Subcutaneous abdominal adipose tissue (tissue), 5 donors: ENCODE measurements around the gene NEK6.

ENCODE experiments used
- H3K27ac ChIP-seq: one replicate; pipeline ENCODE4 v1.7.0; 2013; ENCODE audit warnings: low read depth, mild to moderate bottlenecking, inconsistent platforms, low read length, moderate library complexity
- H3K27me3 ChIP-seq, 5 donors: one replicate each; pipeline ENCODE4 v1.7.0; 2013; ENCODE audit warnings: low read length in 5 of 5, inconsistent platforms in 1 of 5; ENCODE audit not compliant: control insufficient read depth in 5 of 5, insufficient read depth in 4 of 5
- H3K36me3 ChIP-seq, 5 donors: one replicate each; pipeline ENCODE4 v1.7.0; 2013; ENCODE audit warnings: low read length in 5 of 5; ENCODE audit not compliant: control insufficient read depth in 5 of 5, insufficient read depth in 5 of 5
- H3K4me1 ChIP-seq, 5 donors: one replicate each; pipeline ENCODE4 v1.7.0; 2013; ENCODE audit warnings: low read length in 5 of 5, mild to moderate bottlenecking in 3 of 5, moderate library complexity in 1 of 5; ENCODE audit not compliant: control insufficient read depth in 5 of 5, insufficient read depth in 5 of 5
- H3K4me3 ChIP-seq, 5 donors: one replicate each; pipeline ENCODE4 v1.7.0; 2013; ENCODE audit warnings: low read length in 5 of 5, low read depth in 1 of 5
- H3K9ac ChIP-seq, 5 donors: one replicate each; pipeline ENCODE4 v1.7.0; 2013; ENCODE audit warnings: low read length in 5 of 5, mild to moderate bottlenecking in 4 of 5, moderate library complexity in 3 of 5
- H3K9me3 ChIP-seq, 5 donors: one replicate each; pipeline ENCODE4 v1.7.0; 2013; ENCODE audit warnings: low read length in 5 of 5; ENCODE audit not compliant: control insufficient read depth in 5 of 5
- donor health status: healthy.
- donor health status: healthy.
- donor health status: healthy.
- donor health status: healthy.
- donor health status: healthy.

The NEK6 gene

DNA sequence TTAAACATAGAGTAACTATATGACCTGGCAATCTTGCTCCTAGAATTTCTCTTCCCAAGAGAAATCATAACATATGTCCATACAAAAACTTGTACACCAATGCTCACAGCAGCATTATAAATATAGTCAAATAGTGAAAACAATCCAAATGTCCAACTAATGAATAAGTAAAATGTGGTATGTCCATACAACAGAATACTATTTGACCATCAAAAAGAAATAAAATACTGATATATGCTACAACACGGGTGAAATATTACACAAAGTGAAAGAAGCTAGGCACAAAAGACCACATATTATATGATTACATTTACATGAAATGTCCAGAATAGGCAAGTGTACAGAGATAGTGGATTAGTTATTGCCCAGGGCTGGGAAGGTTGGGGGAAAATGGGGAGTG, 116.1 kb downstream of the NEK6 start:
- no peak overlapping the region for H3K27ac ChIP-seq
- no peaks in the 10 kb centered on the region for H3K27me3 ChIP-seq
- H3K9ac ChIP-seq = no peak overlapping the region
- H3K9me3 ChIP-seq = no peaks in the 10 kb centered on the region
- H3K4me3 ChIP-seq = no peak overlapping the region
- peaks cover 0 to 8% (median 0%) of the 10 kb centered on the region in 5 donors for H3K36me3 ChIP-seq
- peaks cover 0 to 22% (median 9%) of the 10 kb centered on the region in 5 donors for H3K4me1 ChIP-seq

DNA sequence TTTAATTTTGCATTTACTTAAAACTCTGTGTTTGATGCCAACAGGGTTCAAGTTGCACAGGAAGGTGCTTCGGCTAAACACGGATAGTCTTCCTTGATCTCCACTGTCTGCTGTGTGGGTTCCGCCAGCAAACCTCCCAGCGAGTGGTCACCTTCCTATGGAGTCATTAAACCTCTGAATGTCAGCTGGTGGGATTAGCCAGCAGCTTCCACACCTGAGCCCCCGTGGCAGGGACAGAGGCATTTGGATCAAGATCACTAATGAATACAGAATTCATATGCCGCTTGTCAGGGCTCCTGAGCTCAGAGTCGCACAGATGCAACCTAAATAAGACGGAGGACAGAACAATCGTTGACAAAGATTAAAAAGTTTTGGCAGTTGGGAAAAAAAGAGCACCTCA, 118.0 kb downstream of the NEK6 start:
- peaks cover 0 to 22% (median 9%) of the 10 kb centered on the region in 5 donors for H3K4me1 ChIP-seq
- no peak overlapping the region for H3K4me3 ChIP-seq
- no peak overlapping the region for H3K27ac ChIP-seq
- H3K9ac ChIP-seq = no peak overlapping the region
- no peaks in the 10 kb centered on the region for H3K27me3 ChIP-seq
- peaks cover 0 to 23% (median 10%) of the 10 kb centered on the region in 5 donors for H3K36me3 ChIP-seq
- H3K9me3 ChIP-seq = no peaks in the 10 kb centered on the region

DNA sequence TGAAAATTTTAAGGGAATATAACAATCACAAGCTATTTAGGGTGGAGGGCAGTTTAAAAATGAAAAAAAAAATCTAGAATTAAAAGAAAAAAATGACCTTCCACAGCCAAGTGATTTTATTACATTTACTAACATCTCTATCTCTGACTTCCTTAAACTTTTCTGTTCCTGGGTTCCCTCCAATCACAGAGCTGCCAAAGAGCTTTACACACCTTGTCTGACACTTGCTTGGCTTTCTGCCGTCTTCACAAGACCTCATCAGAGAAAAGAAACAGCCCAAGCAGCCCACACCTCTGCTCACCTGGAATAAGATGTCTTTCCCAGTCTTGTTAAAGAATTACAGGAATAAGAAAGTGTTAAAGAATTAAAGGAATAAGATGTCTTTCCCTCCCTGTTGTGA, 118.6 kb downstream of the NEK6 start:
- Histone ChIP-seq H3K36me3 (peaks cover 0 to 25% (median 12%) of the 10 kb centered on the region in 5 donors), H3K4me1 (peaks cover 0 to 22% (median 9%) of the 10 kb centered on the region in 5 donors), H3K27ac (no peak overlapping the region), H3K9me3 (no peaks in the 10 kb centered on the region), H3K4me3 (no peak overlapping the region), H3K27me3 (no peaks in the 10 kb centered on the region), H3K9ac (no peak overlapping the region)

DNA sequence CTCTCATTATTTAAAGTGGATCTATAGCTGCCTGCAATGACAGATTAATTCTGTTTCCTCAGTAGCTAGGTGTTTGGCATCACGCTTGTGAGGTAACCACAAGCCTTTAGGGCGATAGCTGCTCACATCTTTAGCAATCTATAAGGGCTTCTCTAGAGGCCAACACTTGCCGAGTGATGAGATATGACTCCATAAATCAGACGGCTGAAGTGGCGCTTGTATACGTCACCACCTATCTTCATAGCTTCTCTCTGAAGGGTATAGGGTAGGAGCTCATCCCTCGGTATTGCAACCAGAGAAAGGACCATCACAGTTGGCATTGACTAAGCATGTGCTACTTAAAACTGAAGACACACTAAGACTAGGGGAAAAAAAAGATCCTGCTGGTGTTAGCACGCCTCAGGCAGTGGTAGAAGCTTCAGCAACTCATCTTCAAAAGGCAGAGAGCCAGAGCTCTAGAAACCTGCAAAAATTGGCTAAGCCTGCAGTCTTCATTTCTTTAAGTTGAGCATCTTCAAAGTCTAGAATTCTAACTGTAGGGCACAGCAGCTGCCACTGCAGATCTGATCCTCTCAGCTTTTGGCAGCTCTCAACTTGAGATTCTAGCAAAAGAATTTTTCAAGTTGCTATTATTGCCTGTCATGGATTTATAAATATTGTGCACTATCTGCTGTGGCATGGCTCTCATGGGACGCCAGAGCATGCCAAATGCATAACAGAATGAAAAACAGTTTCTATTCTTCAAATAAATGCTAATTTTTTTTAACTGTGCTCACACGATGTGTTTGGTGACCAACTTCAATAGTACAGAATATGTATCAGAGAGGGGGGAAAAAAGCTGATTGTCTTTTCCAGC, 120.0 kb downstream of the NEK6 start:
- H3K9me3 ChIP-seq = no peaks in the 10 kb centered on the region
- H3K9ac ChIP-seq = no peak overlapping the region
- no peaks in the 10 kb centered on the region for H3K27me3 ChIP-seq
- no peak overlapping the region for H3K27ac ChIP-seq
- H3K4me1 ChIP-seq = peaks cover 0 to 22% (median 9%) of the 10 kb centered on the region in 5 donors
- H3K4me3 ChIP-seq = no peak overlapping the region
- H3K36me3 ChIP-seq = peaks cover 1 to 25% (median 15%) of the 10 kb centered on the region in 5 donors

DNA sequence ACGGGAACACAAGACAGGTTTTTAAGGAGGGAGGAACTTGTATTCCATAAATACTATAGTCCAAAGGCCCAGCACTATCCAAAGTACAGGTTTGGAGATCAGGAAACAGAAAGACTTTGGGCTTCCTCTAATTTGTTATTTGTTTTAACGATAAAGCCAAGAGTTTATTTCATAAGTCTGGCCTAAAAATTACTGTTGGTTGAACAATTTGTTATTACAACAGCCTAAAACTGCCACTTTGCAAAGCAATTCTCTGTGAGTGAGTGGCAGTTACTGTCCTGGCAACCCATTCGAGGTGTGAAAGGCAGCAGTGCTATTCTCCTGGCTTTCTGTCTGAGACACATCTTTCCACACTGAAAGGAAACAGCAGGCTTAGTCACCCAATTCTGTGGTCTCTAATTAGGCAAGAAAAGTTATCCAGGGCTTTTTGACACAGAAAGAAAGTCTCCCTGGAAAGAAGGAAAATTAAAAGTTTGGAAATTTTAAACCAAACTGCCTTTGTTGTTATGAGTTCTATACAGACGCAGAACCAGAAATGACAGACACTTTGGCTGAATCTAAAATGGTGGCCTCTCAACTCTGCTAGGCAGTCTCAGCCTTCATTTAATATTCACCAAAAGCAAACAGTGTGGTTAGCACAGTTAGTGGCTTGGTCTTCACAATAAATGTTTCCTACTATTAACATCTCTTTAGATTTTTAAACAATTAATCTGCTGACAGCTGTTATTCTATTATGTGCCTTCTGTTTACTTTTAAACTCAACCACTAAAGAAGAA, 123.6 kb downstream of the NEK6 start:
- Histone ChIP-seq H3K4me3 (no peak overlapping the region), H3K27ac (no peak overlapping the region), H3K27me3 (no peaks in the 10 kb centered on the region), H3K36me3 (peaks cover 13 to 37% (median 31%) of the 10 kb centered on the region in 5 donors), H3K9ac (no peak overlapping the region), H3K9me3 (no peaks in the 10 kb centered on the region), H3K4me1 (peaks cover 0 to 21% (median 9%) of the 10 kb centered on the region in 5 donors)

DNA sequence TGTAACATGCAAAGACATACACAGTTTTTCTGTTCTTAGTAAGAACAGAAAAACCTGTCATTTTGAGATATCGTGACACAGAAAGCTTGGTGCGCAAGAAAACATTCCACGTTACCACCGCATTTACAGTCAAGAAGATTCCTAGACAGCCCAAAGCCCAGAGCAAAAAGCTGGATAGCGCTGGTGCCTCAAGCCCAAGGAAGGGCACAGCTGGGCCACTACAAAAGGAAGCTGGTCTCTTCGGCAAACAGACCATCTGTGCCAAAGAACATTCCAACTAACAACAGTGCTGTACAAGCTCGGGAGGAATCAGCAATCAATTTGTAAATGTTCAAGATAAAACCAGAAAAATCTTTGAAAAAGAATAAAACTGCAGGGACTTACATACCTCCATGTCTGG, 126.5 kb downstream of the NEK6 start:
- Histone ChIP-seq H3K36me3 (peaks cover 13 to 31% (median 31%) of the 10 kb centered on the region in 5 donors), H3K27ac (no peak overlapping the region), H3K9me3 (no peaks in the 10 kb centered on the region), H3K4me1 (peaks cover 0 to 5% (median 0%) of the 10 kb centered on the region in 5 donors), H3K27me3 (no peaks in the 10 kb centered on the region), H3K9ac (no peak overlapping the region), H3K4me3 (no peak overlapping the region)

DNA sequence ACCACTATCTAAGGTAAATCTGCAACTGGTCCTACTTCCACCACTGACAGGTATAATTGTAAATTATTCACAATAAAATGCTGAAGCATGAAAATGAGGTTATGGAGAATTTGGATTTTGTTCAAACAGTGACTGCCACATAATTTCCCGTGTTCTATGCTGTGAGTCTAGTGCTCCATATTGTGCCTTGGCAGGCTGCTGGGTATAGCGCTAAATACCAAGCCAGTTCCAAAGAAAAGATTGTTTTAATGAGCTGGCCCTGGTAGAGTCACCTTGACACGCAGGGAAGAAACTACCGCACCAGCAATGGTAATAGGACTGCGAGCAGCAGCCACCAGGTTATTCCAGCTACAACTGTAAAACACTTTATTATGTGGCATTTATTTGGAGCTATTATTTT, 127.1 kb downstream of the NEK6 start:
- Histone ChIP-seq H3K4me3 (no peak overlapping the region), H3K4me1 (peaks cover 0 to 5% (median 0%) of the 10 kb centered on the region in 5 donors), H3K9me3 (no peaks in the 10 kb centered on the region), H3K9ac (no peak overlapping the region), H3K27me3 (no peaks in the 10 kb centered on the region), H3K36me3 (peaks cover 13 to 26% (median 24%) of the 10 kb centered on the region in 5 donors), H3K27ac (no peak overlapping the region)

DNA sequence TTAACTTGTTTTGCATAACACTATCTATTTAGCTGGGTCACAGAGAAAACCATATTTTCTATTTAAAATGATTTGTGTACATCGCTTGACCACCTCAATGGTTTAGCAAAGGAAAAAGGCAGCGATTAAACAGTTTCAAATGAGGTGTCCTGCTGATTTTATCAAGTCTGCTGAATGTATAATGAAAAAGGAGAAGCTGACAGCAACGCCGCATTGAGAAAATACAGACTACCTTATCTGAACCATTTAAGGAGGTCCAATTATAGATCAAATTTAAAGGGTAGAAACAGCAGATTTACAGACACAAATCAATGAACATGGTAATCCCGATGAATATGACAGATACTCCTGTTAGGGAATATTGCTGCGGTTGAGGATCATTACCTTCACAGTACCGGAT, 127.9 kb downstream of the NEK6 start:
- Histone ChIP-seq H3K27me3 (no peaks in the 10 kb centered on the region), H3K9ac (no peak overlapping the region), H3K9me3 (no peaks in the 10 kb centered on the region), H3K4me1 (peaks cover 0 to 6% (median 0%) of the 10 kb centered on the region in 5 donors), H3K36me3 (peaks cover 13 to 22% (median 19%) of the 10 kb centered on the region in 5 donors), H3K4me3 (no peak overlapping the region), H3K27ac (no peak overlapping the region)

DNA sequence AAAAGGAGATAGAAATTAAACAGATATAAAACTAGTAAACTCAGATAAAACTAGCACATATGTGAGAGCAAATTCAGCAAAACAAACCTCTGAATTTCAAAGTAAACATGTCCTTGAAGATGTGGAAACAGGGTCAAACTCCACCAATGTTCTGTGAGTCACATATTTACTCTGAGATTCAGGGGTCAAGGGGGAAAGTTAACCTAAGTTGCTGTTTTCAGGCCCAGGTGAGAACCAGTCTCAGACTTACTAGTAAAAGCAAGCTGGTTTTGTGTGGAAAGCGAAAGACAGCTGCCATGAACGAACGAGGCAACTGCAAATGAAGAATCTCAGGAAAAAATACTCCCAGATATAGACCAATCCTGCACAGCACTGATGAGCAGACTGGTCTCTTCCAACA, 128.5 kb downstream of the NEK6 start:
- H3K36me3 ChIP-seq = peaks cover 13 to 22% (median 16%) of the 10 kb centered on the region in 5 donors
- no peak overlapping the region for H3K9ac ChIP-seq
- H3K27ac ChIP-seq = no peak overlapping the region
- no peaks in the 10 kb centered on the region for H3K9me3 ChIP-seq
- no peak overlapping the region for H3K4me3 ChIP-seq
- peaks cover 0 to 12% (median 3%) of the 10 kb centered on the region in 5 donors for H3K4me1 ChIP-seq
- H3K27me3 ChIP-seq = no peaks in the 10 kb centered on the region
